ENCODE results near the gene DCAF17. TPM values are rescaled to one million over a fixed set of nuclear protein-coding genes. Genes with fewer than 3 reads are reported as not detected.

DCAF17 gene
- 9.8 and 16.5 TPM in 2 replicates for total RNA-seq

GRCh38 chr2:171434013-171434989 is at the start of gene DCAF17:
Gene DCAF17 (plus strand): TSS chr2:171434226. CDS start chr2:171434578, 352 bp downstream.
- peak; percentile 96 to 97 for DNase-seq (ENCODE audit: low read depth in 2 of 2)

DNA sequence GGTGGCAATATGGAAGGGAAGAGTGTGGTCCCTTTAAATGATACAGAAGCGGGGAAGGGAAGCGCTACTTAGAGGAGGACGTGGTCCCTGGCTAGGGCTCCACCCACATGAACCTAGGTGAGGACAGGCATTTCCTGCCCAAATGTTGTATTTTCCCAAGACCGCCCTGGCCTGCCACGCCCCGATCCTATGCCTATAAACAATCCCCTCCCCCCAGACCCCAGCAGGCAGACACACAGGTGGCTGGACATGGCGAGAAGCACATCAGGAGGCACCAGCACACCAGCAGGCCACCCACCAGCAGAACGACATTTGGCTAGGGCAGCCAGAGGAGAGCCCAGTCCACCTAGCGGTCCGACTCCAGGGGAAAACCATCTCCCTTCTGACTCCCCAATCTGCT is 47.4 kb upstream of the DCAF17 start:
- peak in 1 of 2 donors; percentile 75 for DNase-seq (ENCODE audit: low read depth in 2 of 2)

- no peak for DNase-seq (ENCODE audit: low read depth in 2 of 2)
These were observed 47.0 kb upstream of the DCAF17 start for GRCh38 chr2:171387052-171387451.

GRCh38 chr2:171389325-171389724 is 44.7 kb upstream of the DCAF17 start:
- DNase-seq (ENCODE audit: low read depth in 2 of 2) = no peak

GRCh38 chr2:171389780-171390179 is 44.2 kb upstream of the DCAF17 start:
- no peak for DNase-seq (ENCODE audit: low read depth in 2 of 2)

DNA sequence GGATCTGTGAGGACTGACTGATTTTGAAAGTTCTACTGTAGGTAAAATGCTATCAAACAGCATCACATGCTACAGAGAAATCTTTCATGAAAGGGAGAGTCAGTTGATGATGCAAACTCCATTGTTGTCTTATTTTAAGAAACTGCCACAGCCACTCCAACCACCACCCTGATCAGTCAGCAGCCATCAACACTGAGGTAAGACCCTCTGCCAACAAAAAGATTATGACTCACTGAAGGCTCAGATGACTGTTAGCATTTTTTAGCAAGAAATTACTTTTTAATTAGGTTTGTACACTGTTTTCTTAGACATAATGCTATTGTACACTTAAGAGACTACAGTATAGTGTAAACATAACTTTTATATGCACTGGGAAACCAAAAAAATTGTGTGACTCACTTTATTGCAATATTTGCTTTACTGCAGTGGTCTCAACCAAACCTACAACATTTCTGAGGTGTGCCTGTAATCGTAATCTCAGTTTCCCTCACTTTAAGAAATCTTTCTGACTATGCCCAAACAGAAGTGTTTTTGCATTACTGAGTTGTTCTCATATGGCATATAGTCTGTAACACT is 43.0 kb upstream of the DCAF17 start:
- DNase-seq (ENCODE audit: low read depth in 2 of 2) = peak; percentile 56 to 88

DNA sequence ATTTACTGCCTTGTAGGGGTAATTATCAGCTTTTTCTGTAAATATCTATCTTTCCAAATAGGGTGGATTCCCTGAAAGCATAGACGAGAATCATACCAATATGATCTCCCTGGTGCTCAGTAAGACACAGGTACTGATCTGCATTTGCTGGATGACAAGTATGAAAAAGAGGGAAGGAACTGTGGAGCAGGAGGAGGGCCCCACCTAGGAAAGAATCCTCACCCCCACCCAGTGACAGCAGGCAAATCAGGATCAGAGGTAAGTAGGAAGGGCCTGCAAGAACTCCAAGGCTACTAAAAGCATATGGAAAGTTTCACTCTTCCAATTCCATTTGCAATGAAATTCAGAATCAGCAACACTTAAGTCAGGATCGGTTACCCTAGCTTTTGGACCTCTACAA is 42.5 kb upstream of the DCAF17 start:
- no peak for DNase-seq (ENCODE audit: low read depth in 2 of 2)

DNA sequence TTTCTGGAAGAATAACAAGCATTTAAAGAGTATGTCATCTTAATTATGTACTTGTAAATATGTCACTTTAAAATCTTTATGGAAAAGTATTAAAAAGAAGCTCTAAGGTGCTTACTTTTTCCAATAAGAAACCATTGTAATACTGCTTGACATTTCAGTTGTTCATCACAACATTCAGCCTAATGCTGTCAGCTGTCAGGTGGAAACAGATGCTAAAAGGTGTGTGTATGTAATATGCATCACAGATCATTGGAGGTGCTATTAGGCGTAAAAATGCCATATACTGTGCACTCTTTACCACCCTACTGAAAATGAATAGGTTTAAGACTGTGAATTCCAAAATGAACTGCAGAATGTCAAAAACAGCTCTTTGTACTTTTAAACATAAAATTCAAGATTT is 40.5 kb upstream of the DCAF17 start:
- DNase-seq (ENCODE audit: low read depth in 2 of 2) = no peak

DNA sequence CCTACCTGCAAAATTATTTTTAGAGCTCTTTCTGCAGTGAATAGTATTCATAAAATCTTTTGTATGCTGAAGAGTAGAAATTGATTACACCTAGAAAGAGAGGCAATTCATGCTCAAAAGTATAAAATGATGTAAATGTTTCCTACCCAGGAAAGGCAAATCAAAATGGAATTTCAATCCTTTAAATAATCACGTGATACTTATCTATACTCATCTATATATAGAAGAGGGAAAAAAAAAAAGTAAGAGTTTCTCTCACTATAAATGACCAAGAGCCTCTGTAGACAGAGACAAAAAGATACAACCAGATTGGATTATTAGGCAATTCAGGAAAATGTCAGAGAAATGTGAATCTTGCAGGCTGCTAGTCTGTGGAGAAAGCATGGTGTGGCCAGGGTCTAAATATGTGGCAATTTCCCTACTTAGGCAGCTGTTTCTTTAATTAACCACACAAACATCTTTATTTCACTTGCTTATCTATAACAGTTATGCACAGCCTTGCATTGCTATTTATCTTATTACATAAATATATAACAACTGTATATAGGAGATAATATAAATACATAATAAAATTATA is 39.8 kb upstream of the DCAF17 start:
- DNase-seq (ENCODE audit: low read depth in 2 of 2) = no peak

GRCh38 chr2:171399292-171399691 is 34.7 kb upstream of the DCAF17 start:
- DNase-seq (ENCODE audit: low read depth in 2 of 2) = no peak

DNA sequence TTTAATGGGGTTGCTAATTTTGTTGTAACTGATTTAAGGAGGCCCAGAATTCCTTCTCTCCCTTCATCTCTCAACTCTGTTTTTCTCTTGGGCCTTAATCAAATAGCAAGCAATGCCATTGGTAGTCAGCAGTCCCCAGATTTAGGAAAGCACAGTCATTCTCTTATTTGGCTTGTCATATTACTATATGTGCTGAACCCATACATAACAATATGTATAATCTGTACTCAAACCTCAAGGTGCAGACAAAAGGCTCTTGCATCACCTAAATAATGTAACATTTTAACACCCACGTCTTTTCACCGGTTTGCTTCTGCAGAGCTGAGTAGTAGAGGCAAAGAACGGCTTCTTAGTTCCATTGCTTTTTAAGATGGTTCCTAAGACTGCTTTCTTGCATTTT is 33.6 kb upstream of the DCAF17 start:
- DNase-seq (ENCODE audit: low read depth in 2 of 2) = no peak

GRCh38 chr2:171401947-171402346 is 32.1 kb upstream of the DCAF17 start:
- DNase-seq (ENCODE audit: low read depth in 2 of 2) = no peak

GRCh38 chr2:171402906-171403580 is 31.0 kb upstream of the DCAF17 start:
- peak in 1 of 2 donors; percentile 78 for DNase-seq (ENCODE audit: low read depth in 2 of 2)

DNA sequence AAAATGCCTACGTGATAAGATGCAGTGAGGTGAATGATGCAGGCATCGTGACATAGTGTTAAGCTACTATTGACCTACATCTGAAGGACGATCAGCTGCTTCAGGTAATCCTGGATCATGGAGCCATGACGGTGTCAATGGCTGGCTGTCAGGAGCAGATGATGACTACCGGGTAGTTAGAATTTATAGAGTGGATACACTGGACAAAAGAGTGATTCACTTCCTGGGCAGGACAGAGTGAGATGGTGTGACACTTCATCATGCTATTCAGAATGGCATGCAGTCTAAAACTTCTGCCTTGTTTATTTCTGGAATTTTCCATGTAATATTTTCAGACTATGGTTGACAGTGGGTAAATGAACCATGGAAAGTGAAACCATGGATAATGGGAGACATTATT is 29.8 kb upstream of the DCAF17 start:
- peak; percentile 91 to 93 for DNase-seq (ENCODE audit: low read depth in 2 of 2)

DNA sequence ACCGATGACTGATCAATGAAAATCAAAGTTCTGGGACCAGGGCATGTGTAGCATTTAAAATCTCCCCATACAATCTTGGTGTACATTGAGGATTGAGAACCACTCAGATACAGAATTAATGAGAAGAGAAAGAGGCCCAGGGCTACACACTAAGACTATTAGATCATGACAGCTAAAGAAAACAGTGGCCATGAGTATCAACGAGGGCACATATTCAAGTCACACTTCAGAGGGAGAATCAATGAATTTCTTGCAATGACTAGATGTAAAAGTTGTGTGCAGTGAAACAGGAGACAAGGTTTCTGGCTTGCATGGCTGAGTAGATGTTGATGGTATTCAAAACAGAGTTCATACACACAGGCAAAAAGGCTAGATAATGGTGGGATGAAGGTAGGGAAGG is 29.3 kb upstream of the DCAF17 start:
- no peak for DNase-seq (ENCODE audit: low read depth in 2 of 2)

GRCh38 chr2:171405546-171405945 is 28.5 kb upstream of the DCAF17 start:
- DNase-seq (ENCODE audit: low read depth in 2 of 2) = no peak

DNA sequence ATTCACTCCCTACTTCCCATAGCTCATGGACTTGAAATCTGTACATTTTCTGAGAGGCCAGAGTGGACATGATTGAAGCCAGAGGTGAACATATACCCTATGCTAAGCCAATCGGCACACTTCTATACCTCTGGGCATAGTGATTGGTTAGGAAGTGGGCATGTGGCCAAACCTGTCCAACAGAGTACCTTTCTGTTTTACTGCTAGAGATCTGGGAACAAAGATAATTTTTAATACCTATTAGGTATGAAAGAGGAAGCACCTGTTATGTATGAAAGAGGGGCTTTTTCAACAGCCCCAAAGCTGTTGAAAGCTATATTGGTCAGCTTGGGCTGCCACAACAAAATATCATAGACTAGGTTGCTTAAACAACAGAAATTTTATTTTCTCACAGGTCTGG is 28.0 kb upstream of the DCAF17 start:
- no peak for DNase-seq (ENCODE audit: low read depth in 2 of 2)

GRCh38 chr2:171407030-171407675 is 26.9 kb upstream of the DCAF17 start:
- DNase-seq (ENCODE audit: low read depth in 2 of 2) = no peak

GRCh38 chr2:171407676-171408044 is 26.4 kb upstream of the DCAF17 start:
- DNase-seq (ENCODE audit: low read depth in 2 of 2) = no peak

DNA sequence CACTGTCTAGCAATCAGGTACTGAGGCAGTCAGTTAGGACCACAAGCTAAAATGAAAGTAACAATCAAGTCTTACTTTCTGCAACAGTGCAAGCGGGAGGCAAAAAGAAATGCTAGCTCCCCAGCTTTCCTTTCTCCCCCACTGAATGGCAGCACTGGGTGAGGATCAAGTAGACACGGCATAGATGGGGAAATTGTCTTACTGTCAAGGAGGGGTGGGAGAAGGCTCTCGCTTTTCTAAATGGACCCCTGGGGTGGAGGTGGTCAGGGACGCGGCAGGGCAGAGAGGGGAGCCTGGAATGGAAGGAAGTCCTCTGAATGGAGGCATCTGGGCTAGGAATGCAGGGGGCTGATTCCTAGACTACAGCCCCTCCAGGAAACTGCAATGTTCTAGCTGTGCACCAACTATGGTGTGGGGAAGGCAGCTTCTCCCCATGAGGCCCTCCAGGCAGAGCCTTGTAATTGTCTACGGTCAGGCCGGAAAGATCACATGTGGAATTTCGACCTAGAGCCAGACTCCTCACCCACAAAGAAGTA is 24.5 kb upstream of the DCAF17 start:
- DNase-seq (ENCODE audit: low read depth in 2 of 2) = no peak

- no peak for DNase-seq (ENCODE audit: low read depth in 2 of 2)
These were observed 23.9 kb upstream of the DCAF17 start for GRCh38 chr2:171410101-171410500.
